IMR-90 (cell line): ENCODE measurements around the gene MYO10. TPM values are rescaled to one million over a fixed set of nuclear protein-coding genes. Genes with fewer than 3 reads are reported as not detected.

Source experiments
- ATAC-seq: fragments of 200-7000 bp; cut with Tn5 transposase; 2 replicates; pipeline ENCODE4 v1.9.1; 2020; ENCODE audit warnings: low read depth, mild to moderate bottlenecking, moderate library complexity
- BruUV-seq: library from RNA; stranded (reverse); fragments of 400-500 nt; replicated peaks from 2 replicates; lab custom pipeline; 2021; lab: Mats Ljungman, UMichigan
- CTCF ChIA-PET: fragments of 300-600 bp; formaldehyde crosslinking; extraction: SDS; loops from one replicate; lab custom pipeline; 2021; ENCODE audit warnings: antibody characterized with exemption; lab: Yijun Ruan, JAX
- POLR2A ChIA-PET: fragments of 300-600 bp; sonication (Branson Sonifier 250); formaldehyde crosslinking; loops from one replicate; lab custom pipeline; 2022; ENCODE audit warnings: antibody characterized with exemption; ENCODE audit not compliant: unreplicated experiment; lab: Charles Lee
- DNase-seq: peaks from one replicate; pipeline ENCODE4 v3.0.0; 2013
- H2AFZ ChIP-seq: replicated peaks from 2 replicates; pipeline ENCODE3; 2013; ENCODE audit warnings: low read length, mild to moderate bottlenecking; ENCODE audit not compliant: poor library complexity
- H2AK5ac ChIP-seq: 2 replicates; pipeline ENCODE4 v1.6.1; 2013; ENCODE audit warnings: low read depth, low read length, inconsistent platforms
- H2AK9ac ChIP-seq: replicated peaks from 2 replicates; pipeline ENCODE3; 2013; ENCODE audit warnings: mild to moderate bottlenecking, low read depth, low read length, moderate library complexity; ENCODE audit not compliant: poor library complexity
- H2BK120ac ChIP-seq: 2 replicates; pipeline ENCODE4 v1.6.1; 2013; ENCODE audit warnings: low read depth, low read length, inconsistent platforms
- H2BK15ac ChIP-seq: 3 replicates; pipeline ENCODE4 v1.6.1; 2013; ENCODE audit warnings: low read depth, low read length, inconsistent platforms
- H2BK20ac ChIP-seq: 2 replicates; pipeline ENCODE4 v1.6.1; 2013; ENCODE audit warnings: low read depth, mild to moderate bottlenecking, inconsistent platforms, low read length, moderate library complexity
- H2BK5ac ChIP-seq: 2 replicates; pipeline ENCODE4 v1.6.1; 2013; ENCODE audit warnings: mild to moderate bottlenecking, low read depth, low read length, inconsistent platforms; ENCODE audit not compliant: poor library complexity, severe bottlenecking
- H3K14ac ChIP-seq: replicated peaks from 2 replicates; pipeline ENCODE4 v1.6.1; 2013; ENCODE audit warnings: low read depth, low read length, inconsistent platforms
- H3K18ac ChIP-seq: 2 replicates; pipeline ENCODE4 v1.6.1; 2013; ENCODE audit warnings: low read depth, low read length, control low read depth
- H3K23ac ChIP-seq: 2 replicates; pipeline ENCODE4 v1.6.1; 2013; ENCODE audit warnings: low read depth, low read length, inconsistent platforms
- H3K27ac ChIP-seq: 2 replicates; pipeline ENCODE4 v1.5.1; 2013; ENCODE audit warnings: mild to moderate bottlenecking, control low read depth, low read length; ENCODE audit not compliant: insufficient read depth
- H3K27me3 ChIP-seq: 2 replicates; pipeline ENCODE4 v1.6.1; 2013; ENCODE audit warnings: low read length; ENCODE audit not compliant: control insufficient read depth, insufficient read depth
- H3K36me3 ChIP-seq: 2 replicates; pipeline ENCODE4 v1.6.1; 2013; ENCODE audit warnings: low read length, mixed read lengths; ENCODE audit not compliant: control insufficient read depth, insufficient read depth
- H3K4ac ChIP-seq: 2 replicates; pipeline ENCODE4 v1.6.1; 2013; ENCODE audit warnings: low read depth, low read length, inconsistent platforms
- H3K4me1 ChIP-seq: 2 replicates; pipeline ENCODE4 v1.6.1; 2013; ENCODE audit warnings: low read length, mixed read lengths; ENCODE audit not compliant: control insufficient read depth, insufficient read depth
- H3K4me2 ChIP-seq: 2 replicates; pipeline ENCODE4 v1.6.1; 2013; ENCODE audit warnings: low read depth, mild to moderate bottlenecking, control low read depth, low read length, moderate library complexity
- H3K4me3 ChIP-seq: 2 replicates; pipeline ENCODE4 v1.5.1; 2013; ENCODE audit warnings: low read depth, mild to moderate bottlenecking, control low read depth, low read length, moderate library complexity; ENCODE audit not compliant: insufficient read depth
- H3K56ac ChIP-seq: 2 replicates; pipeline ENCODE4 v1.6.1; 2013; ENCODE audit warnings: low read length, inconsistent platforms; ENCODE audit not compliant: insufficient read depth; ENCODE audit errors: extremely low read depth
- H3K79me1 ChIP-seq, 2 experiments: 2 replicates each; pipeline ENCODE4 v1.6.1; 2013; ENCODE audit warnings: low read length in 2 of 2, inconsistent platforms in 1 of 2, low read depth in 1 of 2
- H3K9ac ChIP-seq: 2 replicates; pipeline ENCODE4 v1.6.1; 2013; ENCODE audit warnings: low read depth, low read length, control low read depth
- H3K9me1 ChIP-seq: 2 replicates; pipeline ENCODE4 v1.6.1; 2013; ENCODE audit warnings: low read length, inconsistent platforms; ENCODE audit not compliant: insufficient read depth
- H3K9me3 ChIP-seq: 2 replicates; pipeline ENCODE4 v1.6.1; 2013; ENCODE audit warnings: low read length; ENCODE audit not compliant: control insufficient read depth, insufficient read depth
- H4K20me1 ChIP-seq: 2 replicates; pipeline ENCODE4 v1.6.1; 2013; ENCODE audit warnings: low read length, inconsistent platforms; ENCODE audit not compliant: insufficient read depth
- H4K5ac ChIP-seq: 2 replicates; pipeline ENCODE4 v1.6.1; 2013; ENCODE audit warnings: mild to moderate bottlenecking, low read depth, low read length, control low read depth
- H4K8ac ChIP-seq, 2 experiments: 2 replicates each; pipeline ENCODE4 v1.6.1; 2013; ENCODE audit warnings: low read depth in 2 of 2, low read length in 2 of 2, control low read depth in 1 of 2, inconsistent platforms in 1 of 2
- H4K91ac ChIP-seq: 2 replicates; pipeline ENCODE4 v1.6.1; 2013; ENCODE audit warnings: low read depth, low read length, inconsistent platforms; ENCODE audit not compliant: insufficient read depth
- BHLHE40 ChIP-seq: fragments of 150-350 bp; IDR thresholded peaks from 2 replicates; pipeline ENCODE4 v1.6.1; 2016; ENCODE audit warnings: mild to moderate bottlenecking, low read depth, low read length
- CEBPB ChIP-seq: IDR thresholded peaks from 2 replicates; pipeline ENCODE4 v1.6.1; 2012; ENCODE audit warnings: low read depth, low read length, improper control_type of control experiment
- CHD1 ChIP-seq: IDR thresholded peaks from 2 replicates; pipeline ENCODE4 v1.6.1; 2012; ENCODE audit warnings: low read depth, low read length, improper control_type of control experiment
- FOS ChIP-seq: fragments of 150-350 bp; IDR thresholded peaks from 2 replicates; pipeline ENCODE4 v1.6.1; 2016; ENCODE audit warnings: low read depth, low read length
- MAFK ChIP-seq: IDR thresholded peaks from 2 replicates; pipeline ENCODE4 v1.6.1; 2012; ENCODE audit warnings: low read depth, low read length, improper control_type of control experiment
- MAZ ChIP-seq: IDR thresholded peaks from 2 replicates; pipeline ENCODE4 v1.6.1; 2012; ENCODE audit warnings: low read depth, mild to moderate bottlenecking, low read length, improper control_type of control experiment, moderate library complexity, borderline replicate concordance
- MXI1 ChIP-seq: IDR thresholded peaks from 2 replicates; pipeline ENCODE4 v1.6.1; 2012; ENCODE audit warnings: low read depth, mild to moderate bottlenecking, low read length, moderate library complexity, borderline replicate concordance
- NFE2L2 ChIP-seq: fragments of 150-350 bp; IDR thresholded peaks from 2 replicates; pipeline ENCODE4 v1.6.1; 2016; ENCODE audit warnings: low read depth, mild to moderate bottlenecking, low read length
- POLR2A ChIP-seq: IDR thresholded peaks from 2 replicates; pipeline ENCODE4 v1.6.1; 2012; ENCODE audit warnings: mild to moderate bottlenecking, low read depth, low read length
- RAD21 ChIP-seq: IDR thresholded peaks from 2 replicates; pipeline ENCODE4 v1.6.1; 2012; ENCODE audit warnings: low read length, improper control_type of control experiment
- RCOR1 ChIP-seq: IDR thresholded peaks from 2 replicates; pipeline ENCODE4 v1.6.1; 2012; ENCODE audit warnings: mild to moderate bottlenecking, low read length, improper control_type of control experiment; ENCODE audit not compliant: insufficient replicate concordance
- RFX5 ChIP-seq: IDR thresholded peaks from 2 replicates; pipeline ENCODE4 v1.8.0; 2012; ENCODE audit warnings: low read depth, mild to moderate bottlenecking, low read length, moderate library complexity
- SMC3 ChIP-seq: fragments of 150-350 bp; IDR thresholded peaks from 2 replicates; pipeline ENCODE4 v1.6.1; 2016; ENCODE audit warnings: low read depth, mild to moderate bottlenecking, antibody characterized with exemption, low read length, moderate library complexity
- WGBS, 2 experiments: methylation state at CpG; one replicate each; pipeline versions ENCODE4 v1.1.5 to v1.1.7; 2013; ENCODE audit warnings: missing lambda C conversion rate in 2 of 2; ENCODE audit not compliant: insufficient read length in 1 of 2; ENCODE audit errors: extremely low coverage in 2 of 2; 5-methylcytosine and 5-hydroxymethylcytosine counted together
- dilution Hi-C: fragments of 300-500 bp; cut with HindIII; formaldehyde crosslinking; loops from one replicate; pipeline ENCODE4 v1.14.3; 2018; ENCODE audit warnings: low sequenced_read_pairs; ENCODE audit not compliant: unreplicated experiment
- in situ Hi-C: fragments of 300-500 bp; cut with MboI; formaldehyde crosslinking; loops from 3 replicates; pipeline ENCODE4 v1.14.3; 2019; ENCODE audit warnings: low sequenced_read_pairs, inconsistent platforms, mixed read lengths
- intact Hi-C: fragments of 100-400 bp; cut with micrococcal nuclease; formaldehyde crosslinking; loops from 2 replicates; pipeline ENCODE4 v1.10.0; 2022
- polyA plus RNA-seq, 3 experiments: library from polyadenylated mRNA; depleted of rRNA; stranded (reverse); fragments of >200 nt; gene quantifications; 2 replicates each; pipeline ENCODE4 v1.2.3, GENCODE V29; 2012; ENCODE audit warnings: low replicate concordance in 1 of 3
- total RNA-seq: library from RNA; depleted of rRNA; stranded (reverse); fragments of >200 nt; gene quantifications from 2 replicates; pipeline ENCODE4 v1.2.3, GENCODE V29; 2012
- TF ChIP-seq, protein P1 (sequence below): fragments of 150-350 bp; IDR thresholded peaks from 2 replicates; pipeline ENCODE4 v1.6.1; 2017; ENCODE audit warnings: mild to moderate bottlenecking, antibody characterized with exemption, low read length, low read depth
- TF ChIP-seq, protein P2 (sequence below): conservative IDR thresholded peaks from 2 replicates; pipeline ENCODE4 v1.5.1; 2012; ENCODE audit warnings: mild to moderate bottlenecking, low read depth, low read length, improper control_type of control experiment
- TF ChIP-seq, protein P3 (sequence below): fragments of 150-350 bp; IDR thresholded peaks from 2 replicates; pipeline ENCODE4 v1.6.1; 2016; ENCODE audit warnings: low read depth, mild to moderate bottlenecking, low read length, moderate library complexity, borderline replicate concordance

Gene MYO10
- total and polyA plus RNA-seq, 2 of the 4 experiments (the other 2 are of a cell fraction): 39.9 to 115 TPM

DNA sequence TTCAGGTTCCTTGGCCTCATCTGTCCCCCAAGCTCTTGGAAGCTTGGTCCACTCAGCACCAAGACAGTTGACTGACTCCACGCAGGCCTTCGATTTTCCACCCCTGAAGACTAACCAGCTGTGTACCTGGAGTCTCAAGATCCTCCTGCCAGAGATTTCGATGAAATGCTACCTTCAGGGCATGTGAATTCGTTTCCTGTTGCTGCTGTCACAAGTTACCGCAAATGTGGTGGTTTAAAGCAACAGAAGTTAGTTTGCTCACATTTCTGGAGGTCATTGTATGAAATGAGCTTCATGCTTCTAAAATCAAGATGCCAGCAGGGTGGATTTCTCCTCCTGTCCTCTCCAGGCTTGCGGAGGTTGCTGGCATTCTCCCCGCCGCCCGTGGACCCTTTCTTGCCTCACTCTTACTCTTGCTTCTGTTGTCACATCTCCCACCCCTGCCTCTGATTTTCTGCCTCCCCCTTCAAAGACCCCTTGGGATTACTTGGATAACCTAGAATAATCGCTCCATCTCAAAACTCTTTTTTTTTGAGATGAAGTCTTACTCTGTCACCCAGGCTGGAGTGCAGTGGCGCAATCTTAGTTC lies 291.7 kb downstream of the MYO10 start:
- H4K8ac ChIP-seq: no peak overlapping the region
- H3K4me1 ChIP-seq: no peaks in the 10 kb centered on the region
- no peaks in the 10 kb centered on the region for H3K36me3 ChIP-seq
- H3K56ac ChIP-seq: no peak overlapping the region
- H3K14ac ChIP-seq: no peak overlapping the region
- H3K4me3 ChIP-seq: no peak overlapping the region
- no peaks in the 10 kb centered on the region for H3K9me3 ChIP-seq
- H2BK5ac ChIP-seq: no peak overlapping the region
- ChIA-PET POLR2A (no interaction called here), CTCF (interaction anchor here (0.6 kb wide), 1 partner anchor 545 kb away, joined by 3 read pairs; no protein-coding TSS in a partner anchor)
- peaks cover 15% of the 10 kb centered on the region for H3K27me3 ChIP-seq
- intact Hi-C loops: no loop called here
- H4K5ac ChIP-seq: no peak overlapping the region
- H2AK9ac ChIP-seq: no peak overlapping the region
- no peaks in the 10 kb centered on the region for H3K9me1 ChIP-seq
- no peak overlapping the region for H3K4me2 ChIP-seq
- H4K91ac ChIP-seq: no peak overlapping the region
- no peak overlapping the region for H3K4ac ChIP-seq
- H3K79me1 ChIP-seq: no peaks in the 10 kb centered on the region
- H2BK15ac ChIP-seq: no peak overlapping the region
- H2BK20ac ChIP-seq: no peak overlapping the region
- in situ Hi-C loops: no loop called here
- dilution Hi-C loops: no loop called here
- no peak overlapping the region for H3K18ac ChIP-seq
- 79% methylated on average over 7 of the region's 11 CpGs; no CpG with 5 or more reads in 1 of the 2 experiments for WGBS, 2 experiments
- no TSS peak for BruUV-seq
- DNase-seq (no peak), ATAC-seq (no peak)
- no peak overlapping the region for H2AK5ac ChIP-seq
- H4K20me1 ChIP-seq: no peaks in the 10 kb centered on the region
- no peak overlapping the region for H3K27ac ChIP-seq
- no peak overlapping the region for H3K23ac ChIP-seq
- no peak overlapping the region for H2AFZ ChIP-seq
- no peak overlapping the region for H3K9ac ChIP-seq
- TF ChIP-seq MAFK (no peak), CEBPB (no peak), BHLHE40 (no peak), FOS (no peak), NFE2L2 (no peak), RAD21 (no peak), RCOR1 (no peak), CHD1 (no peak), MAZ (no peak), MXI1 (no peak), RFX5 (no peak), SMC3 (no peak), POLR2A (no peak)
- TF ChIP-seq, protein P1, sequence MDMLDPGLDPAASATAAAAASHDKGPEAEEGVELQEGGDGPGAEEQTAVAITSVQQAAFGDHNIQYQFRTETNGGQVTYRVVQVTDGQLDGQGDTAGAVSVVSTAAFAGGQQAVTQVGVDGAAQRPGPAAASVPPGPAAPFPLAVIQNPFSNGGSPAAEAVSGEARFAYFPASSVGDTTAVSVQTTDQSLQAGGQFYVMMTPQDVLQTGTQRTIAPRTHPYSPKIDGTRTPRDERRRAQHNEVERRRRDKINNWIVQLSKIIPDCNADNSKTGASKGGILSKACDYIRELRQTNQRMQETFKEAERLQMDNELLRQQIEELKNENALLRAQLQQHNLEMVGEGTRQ: no peak
- TF ChIP-seq, protein P2, sequence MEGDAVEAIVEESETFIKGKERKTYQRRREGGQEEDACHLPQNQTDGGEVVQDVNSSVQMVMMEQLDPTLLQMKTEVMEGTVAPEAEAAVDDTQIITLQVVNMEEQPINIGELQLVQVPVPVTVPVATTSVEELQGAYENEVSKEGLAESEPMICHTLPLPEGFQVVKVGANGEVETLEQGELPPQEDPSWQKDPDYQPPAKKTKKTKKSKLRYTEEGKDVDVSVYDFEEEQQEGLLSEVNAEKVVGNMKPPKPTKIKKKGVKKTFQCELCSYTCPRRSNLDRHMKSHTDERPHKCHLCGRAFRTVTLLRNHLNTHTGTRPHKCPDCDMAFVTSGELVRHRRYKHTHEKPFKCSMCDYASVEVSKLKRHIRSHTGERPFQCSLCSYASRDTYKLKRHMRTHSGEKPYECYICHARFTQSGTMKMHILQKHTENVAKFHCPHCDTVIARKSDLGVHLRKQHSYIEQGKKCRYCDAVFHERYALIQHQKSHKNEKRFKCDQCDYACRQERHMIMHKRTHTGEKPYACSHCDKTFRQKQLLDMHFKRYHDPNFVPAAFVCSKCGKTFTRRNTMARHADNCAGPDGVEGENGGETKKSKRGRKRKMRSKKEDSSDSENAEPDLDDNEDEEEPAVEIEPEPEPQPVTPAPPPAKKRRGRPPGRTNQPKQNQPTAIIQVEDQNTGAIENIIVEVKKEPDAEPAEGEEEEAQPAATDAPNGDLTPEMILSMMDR: no peak
- TF ChIP-seq, protein P3, sequence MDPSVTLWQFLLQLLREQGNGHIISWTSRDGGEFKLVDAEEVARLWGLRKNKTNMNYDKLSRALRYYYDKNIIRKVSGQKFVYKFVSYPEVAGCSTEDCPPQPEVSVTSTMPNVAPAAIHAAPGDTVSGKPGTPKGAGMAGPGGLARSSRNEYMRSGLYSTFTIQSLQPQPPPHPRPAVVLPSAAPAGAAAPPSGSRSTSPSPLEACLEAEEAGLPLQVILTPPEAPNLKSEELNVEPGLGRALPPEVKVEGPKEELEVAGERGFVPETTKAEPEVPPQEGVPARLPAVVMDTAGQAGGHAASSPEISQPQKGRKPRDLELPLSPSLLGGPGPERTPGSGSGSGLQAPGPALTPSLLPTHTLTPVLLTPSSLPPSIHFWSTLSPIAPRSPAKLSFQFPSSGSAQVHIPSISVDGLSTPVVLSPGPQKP: no peak
- no peak overlapping the region for H2BK120ac ChIP-seq
